HEK293 (cell line): ENCODE measurements around the gene SLC25A17.
"Not testable (repeated sequence)": the region's sequence is repeated elsewhere in the genome, so short reads cannot be mapped to it uniquely, and the experiment has no call there.

Experiments used
- CTCF ChIA-PET: fragments of 350-600 bp; formaldehyde crosslinking; extraction: SDS; loops from one replicate; lab custom pipeline; 2021; ENCODE audit warnings: antibody characterized with exemption; lab: Yijun Ruan, JAX
- POLR2A ChIA-PET: fragments of 300-600 bp; formaldehyde crosslinking; extraction: SDS; loops from one replicate; lab custom pipeline; 2020; ENCODE audit warnings: antibody characterized with exemption, inconsistent platforms; lab: Yijun Ruan, JAX
- H3K27ac ChIP-seq: fragments of 200-500 bp; sonication (Bioruptor generic); 2 replicates; pipeline ENCODE4 v1.5.1; 2014; ENCODE audit warnings: low read depth, low read length, control low read depth, inconsistent platforms; ENCODE audit errors: extremely low read depth
- H3K36me3 ChIP-seq, 2 experiments: fragments of 200-500 bp in 1 of 2; sonication (Bioruptor generic) in 1 of 2; 1 replicate in 1 of 2; 2 replicates in 1 of 2; pipeline ENCODE4 v1.5.1; 2014 to 2017; ENCODE audit warnings: inconsistent platforms in 2 of 2, low read length in 2 of 2; ENCODE audit not compliant: control insufficient read depth in 2 of 2, insufficient read depth in 1 of 2
- H3K4me1 ChIP-seq: fragments of 200-500 bp; sonication (Bioruptor generic); 2 replicates; pipeline ENCODE4 v1.5.1; 2014; ENCODE audit warnings: mild to moderate bottlenecking, low read length, inconsistent platforms; ENCODE audit not compliant: control insufficient read depth, insufficient read depth
- H3K4me3 ChIP-seq: 2 replicates; pipeline ENCODE4 v1.5.1; 2011; ENCODE audit warnings: low read depth, mild to moderate bottlenecking, control low read depth, low read length, moderate library complexity
- H3K9me3 ChIP-seq: fragments of 200-500 bp; sonication (Bioruptor generic); 2 replicates; pipeline ENCODE4 v1.5.1; 2014; ENCODE audit warnings: low read depth, low read length, inconsistent platforms; ENCODE audit not compliant: control insufficient read depth, insufficient read depth
- BCL6B ChIP-seq: fragments of 450-650 bp; formaldehyde crosslinking; IDR thresholded peaks from 2 replicates; pipeline ENCODE4 v1.5.1; 2017; ENCODE audit warnings: missing biosample characterization, missing genetic modification characterization
- GFI1B ChIP-seq: fragments of 450-650 bp; formaldehyde crosslinking; IDR thresholded peaks from 2 replicates; pipeline ENCODE4 v1.5.1; 2016; ENCODE audit warnings: missing biosample characterization, missing genetic modification characterization
- KLF8 ChIP-seq: fragments of 450-650 bp; formaldehyde crosslinking; IDR thresholded peaks from 2 replicates; pipeline ENCODE4 v1.5.1; 2016; ENCODE audit warnings: missing biosample characterization, missing genetic modification characterization
- ZBTB44 ChIP-seq: fragments of 450-650 bp; IDR thresholded peaks from 2 replicates; pipeline ENCODE4 v1.5.1; 2018; ENCODE audit warnings: missing biosample characterization, mild to moderate bottlenecking, missing genetic modification characterization
- ZNF121 ChIP-seq: fragments of 450-650 bp; formaldehyde crosslinking; IDR thresholded peaks from 2 replicates; pipeline ENCODE4 v1.5.1; 2016; ENCODE audit warnings: missing biosample characterization, missing genetic modification characterization
- ZNF747 ChIP-seq: fragments of 450-650 bp; formaldehyde crosslinking; IDR thresholded peaks from 2 replicates; pipeline ENCODE4 v1.5.1; 2016; ENCODE audit warnings: missing biosample characterization, missing genetic modification characterization

SLC25A17 gene

GRCh38 chr22:40720538-40721256 is 98.4 kb downstream of the SLC25A17 start (continued):
- peak; percentile 57 for TF ChIP-seq ZBTB44 (tag by site-specific recombination)
- no peak for TF ChIP-seq ZNF747
- no peak for TF ChIP-seq GFI1B (tag by site-specific recombination)
- no peak for TF ChIP-seq BCL6B (tag by site-specific recombination)
- TF ChIP-seq KLF8 (tag by site-specific recombination), result peak; percentile 77

GRCh38 chr22:40720156-40720537 is 99.0 kb downstream of the SLC25A17 start:
- peak; percentile 75 for TF ChIP-seq ZNF121 (tag by site-specific recombination)

More at GRCh38 chr22:40720156-40720537, 99.0 kb downstream of the SLC25A17 start:
- Histone ChIP-seq H3K4me1 (peaks cover 18% of the 10 kb centered on the region), H3K27ac (peak overlapping the region; percentile 44)
- POLR2A ChIA-PET, result interaction anchor here (1.1 to 3.7 kb wide), 3 partner anchors 10 to 137 kb away, joined by 3 to 32 read pairs (median 3); partner anchors contain the start of genes ST13 and XPNPEP3
- H3K36me3 ChIP-seq, H3K4me3 ChIP-seq, H3K9me3 ChIP-seq: not testable (repeated sequence)
- CTCF ChIA-PET, result interaction anchor here (0.9 to 3.2 kb wide), 2 partner anchors 37 kb away, joined by 3 to 15 read pairs; no protein-coding TSS in a partner anchor
